ENCODE measurements around the gene EPHB3.

- TF ChIP-seq EZH2 (IDR thresholded peaks at IDR 0.05; ENCODE audit: insufficient read depth, low read length), result peak; percentile 31
- TF ChIP-seq CTCF (IDR thresholded peaks at IDR 0.05; ENCODE audit: insufficient read depth, low read depth, low read length), result no peak
Observed at GRCh38 chr3:184583578-184584451, 22.2 kb downstream of the EPHB3 start.
